ENCODE data around the gene GALNTL6. TPM values are rescaled to one million over a fixed set of nuclear protein-coding genes. Genes with fewer than 3 reads are reported as not detected.

GALNTL6 gene
- total and polyA plus RNA-seq, 2 experiments from 2014 or later = 0.38 to 0.40 TPM

DNA sequence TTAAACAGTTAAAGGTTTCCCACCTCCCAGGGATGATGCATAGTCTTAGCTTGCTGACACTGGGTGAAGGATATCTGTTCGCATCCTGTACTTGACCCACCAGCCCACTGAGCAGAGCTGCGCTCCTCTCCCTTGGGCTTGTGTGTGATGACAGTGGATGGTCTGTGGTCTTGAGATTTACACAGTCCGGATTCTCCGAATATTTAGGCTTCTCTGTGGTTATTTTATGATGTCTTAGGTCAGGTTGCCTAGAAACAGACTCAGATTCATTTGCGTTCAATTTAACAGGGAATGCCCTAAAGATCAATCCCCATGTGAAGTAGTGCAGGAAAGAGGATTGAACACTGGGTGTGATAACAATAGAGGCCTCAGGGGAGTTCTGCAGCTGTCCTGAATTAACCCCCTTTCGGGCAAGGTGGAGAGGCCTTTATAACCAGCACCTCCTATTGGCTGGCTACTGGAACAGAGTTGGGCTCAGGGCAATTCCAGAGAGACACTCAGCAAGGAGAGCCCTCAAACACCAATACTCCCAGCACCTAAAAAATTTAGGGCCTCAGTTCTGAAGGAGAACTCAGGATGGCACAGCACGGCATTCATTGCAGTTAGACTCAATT is 702.2 kb downstream of the GALNTL6 start:
- H3K27ac ChIP-seq (ENCODE audit: low read depth) = no peak overlapping the region
- no peaks in the 10 kb centered on the region for H4K20me1 ChIP-seq (replicated peaks; ENCODE audit: insufficient read depth)
- no peak overlapping the region for H3K4me3 ChIP-seq
- no peaks in the 10 kb centered on the region for H3K27me3 ChIP-seq (ENCODE audit: insufficient read depth)
- H3K79me2 ChIP-seq (replicated peaks; ENCODE audit: insufficient read depth) = no peaks in the 10 kb centered on the region
- no peaks in the 10 kb centered on the region for H3K4me1 ChIP-seq (ENCODE audit: insufficient read depth)
- Mint-ChIP-seq H3K27ac (no peak overlapping the region), H3K4me3 (no peak overlapping the region), H3K9me3 (peaks cover 7% of the 10 kb centered on the region), H3K36me3 (ENCODE audit: low read depth) (no peaks in the 10 kb centered on the region; the same call in 2 of the 3 replicates), H3K4me1 (no peaks in the 10 kb centered on the region), H3K27me3 (ENCODE audit: insufficient read depth, low read depth, poor library complexity) (peaks cover 3% of the 10 kb centered on the region)
- H3F3A ChIP-seq (replicated peaks; ENCODE audit: low read depth) = no peaks in the 10 kb centered on the region
- no peak overlapping the region for H2AFZ ChIP-seq
- TF ChIP-seq CREB1 (CRISPR knock-in tag; IDR thresholded peaks at IDR 0.05; ENCODE audit: low read depth) = no peak
- TF ChIP-seq, protein P1, sequence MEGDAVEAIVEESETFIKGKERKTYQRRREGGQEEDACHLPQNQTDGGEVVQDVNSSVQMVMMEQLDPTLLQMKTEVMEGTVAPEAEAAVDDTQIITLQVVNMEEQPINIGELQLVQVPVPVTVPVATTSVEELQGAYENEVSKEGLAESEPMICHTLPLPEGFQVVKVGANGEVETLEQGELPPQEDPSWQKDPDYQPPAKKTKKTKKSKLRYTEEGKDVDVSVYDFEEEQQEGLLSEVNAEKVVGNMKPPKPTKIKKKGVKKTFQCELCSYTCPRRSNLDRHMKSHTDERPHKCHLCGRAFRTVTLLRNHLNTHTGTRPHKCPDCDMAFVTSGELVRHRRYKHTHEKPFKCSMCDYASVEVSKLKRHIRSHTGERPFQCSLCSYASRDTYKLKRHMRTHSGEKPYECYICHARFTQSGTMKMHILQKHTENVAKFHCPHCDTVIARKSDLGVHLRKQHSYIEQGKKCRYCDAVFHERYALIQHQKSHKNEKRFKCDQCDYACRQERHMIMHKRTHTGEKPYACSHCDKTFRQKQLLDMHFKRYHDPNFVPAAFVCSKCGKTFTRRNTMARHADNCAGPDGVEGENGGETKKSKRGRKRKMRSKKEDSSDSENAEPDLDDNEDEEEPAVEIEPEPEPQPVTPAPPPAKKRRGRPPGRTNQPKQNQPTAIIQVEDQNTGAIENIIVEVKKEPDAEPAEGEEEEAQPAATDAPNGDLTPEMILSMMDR (conservative IDR thresholded peaks at IDR 0.05; ENCODE audit: low read depth in 2 of 2) = peak; percentile 33 to 62
- H3K9me2 ChIP-seq (ENCODE audit: insufficient read depth) = no peaks in the 10 kb centered on the region
- H3K36me3 ChIP-seq (ENCODE audit: insufficient read depth) = no peaks in the 10 kb centered on the region; the same call in 1 of the 2 replicates
- H3K4me2 ChIP-seq = no peak overlapping the region
- peak; percentile 94 for ATAC-seq
- DNase-seq (ENCODE audit: low spot score) = peak; percentile 44

DNA sequence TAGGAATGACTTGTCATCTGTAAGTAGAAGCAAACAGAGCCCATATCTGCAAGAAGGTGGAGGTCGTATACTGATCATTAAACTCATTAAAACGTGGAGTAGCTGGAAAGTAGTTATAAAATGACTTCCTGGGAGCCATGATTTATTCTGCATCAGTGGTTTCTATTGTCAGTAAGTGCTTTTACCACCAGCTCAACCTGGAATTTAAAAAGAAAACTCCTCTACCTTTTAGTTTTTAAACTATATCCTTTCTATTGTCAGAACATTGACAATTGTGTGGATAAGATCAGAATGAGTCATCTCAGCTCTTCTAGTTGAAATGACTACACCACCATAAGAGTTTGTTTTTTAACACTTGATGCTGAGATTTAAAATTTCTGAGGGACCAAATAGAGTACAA is 704.2 kb downstream of the GALNTL6 start:
- H3K36me3 Mint-ChIP-seq (ENCODE audit: low read depth) = no peaks in the 10 kb centered on the region; the same call in 2 of the 3 replicates
- no peaks in the 10 kb centered on the region for H3F3A ChIP-seq (replicated peaks; ENCODE audit: low read depth)
- H4K20me1 ChIP-seq (replicated peaks; ENCODE audit: insufficient read depth) = no peaks in the 10 kb centered on the region
- no peak for ATAC-seq
- H2AFZ ChIP-seq = no peak overlapping the region
- no peak overlapping the region for H3K4me3 ChIP-seq
- H3K4me1 Mint-ChIP-seq = no peaks in the 10 kb centered on the region
- H3K4me2 ChIP-seq = no peak overlapping the region
- H3K4me1 ChIP-seq (ENCODE audit: insufficient read depth) = no peaks in the 10 kb centered on the region
- H3K27ac ChIP-seq (ENCODE audit: low read depth) = no peak overlapping the region
- H3K27me3 ChIP-seq (ENCODE audit: insufficient read depth) = no peaks in the 10 kb centered on the region
- H3K79me2 ChIP-seq (replicated peaks; ENCODE audit: insufficient read depth) = no peaks in the 10 kb centered on the region
- H3K4me3 Mint-ChIP-seq = no peak overlapping the region
- no peak for DNase-seq (ENCODE audit: low spot score)
- H3K36me3 ChIP-seq (ENCODE audit: insufficient read depth) = no peaks in the 10 kb centered on the region; the same call in 1 of the 2 replicates
- no peaks in the 10 kb centered on the region for H3K9me2 ChIP-seq (ENCODE audit: insufficient read depth)
- no peak overlapping the region for H3K27ac Mint-ChIP-seq
- H3K9me3 Mint-ChIP-seq = peaks cover 7% of the 10 kb centered on the region
- H3K27me3 Mint-ChIP-seq (ENCODE audit: insufficient read depth, low read depth, poor library complexity) = peaks cover 3% of the 10 kb centered on the region
- TF ChIP-seq, protein P2, sequence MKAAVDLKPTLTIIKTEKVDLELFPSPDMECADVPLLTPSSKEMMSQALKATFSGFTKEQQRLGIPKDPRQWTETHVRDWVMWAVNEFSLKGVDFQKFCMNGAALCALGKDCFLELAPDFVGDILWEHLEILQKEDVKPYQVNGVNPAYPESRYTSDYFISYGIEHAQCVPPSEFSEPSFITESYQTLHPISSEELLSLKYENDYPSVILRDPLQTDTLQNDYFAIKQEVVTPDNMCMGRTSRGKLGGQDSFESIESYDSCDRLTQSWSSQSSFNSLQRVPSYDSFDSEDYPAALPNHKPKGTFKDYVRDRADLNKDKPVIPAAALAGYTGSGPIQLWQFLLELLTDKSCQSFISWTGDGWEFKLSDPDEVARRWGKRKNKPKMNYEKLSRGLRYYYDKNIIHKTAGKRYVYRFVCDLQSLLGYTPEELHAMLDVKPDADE (IDR thresholded peaks at IDR 0.05) = no peak
- TF ChIP-seq, protein P1 (conservative IDR thresholded peaks at IDR 0.05; ENCODE audit: low read depth in 2 of 2) = no peak
- no peak for TF ChIP-seq JUNB (IDR thresholded peaks at IDR 0.05; ENCODE audit: unreplicated experiment)
- TF ChIP-seq, protein P3, sequence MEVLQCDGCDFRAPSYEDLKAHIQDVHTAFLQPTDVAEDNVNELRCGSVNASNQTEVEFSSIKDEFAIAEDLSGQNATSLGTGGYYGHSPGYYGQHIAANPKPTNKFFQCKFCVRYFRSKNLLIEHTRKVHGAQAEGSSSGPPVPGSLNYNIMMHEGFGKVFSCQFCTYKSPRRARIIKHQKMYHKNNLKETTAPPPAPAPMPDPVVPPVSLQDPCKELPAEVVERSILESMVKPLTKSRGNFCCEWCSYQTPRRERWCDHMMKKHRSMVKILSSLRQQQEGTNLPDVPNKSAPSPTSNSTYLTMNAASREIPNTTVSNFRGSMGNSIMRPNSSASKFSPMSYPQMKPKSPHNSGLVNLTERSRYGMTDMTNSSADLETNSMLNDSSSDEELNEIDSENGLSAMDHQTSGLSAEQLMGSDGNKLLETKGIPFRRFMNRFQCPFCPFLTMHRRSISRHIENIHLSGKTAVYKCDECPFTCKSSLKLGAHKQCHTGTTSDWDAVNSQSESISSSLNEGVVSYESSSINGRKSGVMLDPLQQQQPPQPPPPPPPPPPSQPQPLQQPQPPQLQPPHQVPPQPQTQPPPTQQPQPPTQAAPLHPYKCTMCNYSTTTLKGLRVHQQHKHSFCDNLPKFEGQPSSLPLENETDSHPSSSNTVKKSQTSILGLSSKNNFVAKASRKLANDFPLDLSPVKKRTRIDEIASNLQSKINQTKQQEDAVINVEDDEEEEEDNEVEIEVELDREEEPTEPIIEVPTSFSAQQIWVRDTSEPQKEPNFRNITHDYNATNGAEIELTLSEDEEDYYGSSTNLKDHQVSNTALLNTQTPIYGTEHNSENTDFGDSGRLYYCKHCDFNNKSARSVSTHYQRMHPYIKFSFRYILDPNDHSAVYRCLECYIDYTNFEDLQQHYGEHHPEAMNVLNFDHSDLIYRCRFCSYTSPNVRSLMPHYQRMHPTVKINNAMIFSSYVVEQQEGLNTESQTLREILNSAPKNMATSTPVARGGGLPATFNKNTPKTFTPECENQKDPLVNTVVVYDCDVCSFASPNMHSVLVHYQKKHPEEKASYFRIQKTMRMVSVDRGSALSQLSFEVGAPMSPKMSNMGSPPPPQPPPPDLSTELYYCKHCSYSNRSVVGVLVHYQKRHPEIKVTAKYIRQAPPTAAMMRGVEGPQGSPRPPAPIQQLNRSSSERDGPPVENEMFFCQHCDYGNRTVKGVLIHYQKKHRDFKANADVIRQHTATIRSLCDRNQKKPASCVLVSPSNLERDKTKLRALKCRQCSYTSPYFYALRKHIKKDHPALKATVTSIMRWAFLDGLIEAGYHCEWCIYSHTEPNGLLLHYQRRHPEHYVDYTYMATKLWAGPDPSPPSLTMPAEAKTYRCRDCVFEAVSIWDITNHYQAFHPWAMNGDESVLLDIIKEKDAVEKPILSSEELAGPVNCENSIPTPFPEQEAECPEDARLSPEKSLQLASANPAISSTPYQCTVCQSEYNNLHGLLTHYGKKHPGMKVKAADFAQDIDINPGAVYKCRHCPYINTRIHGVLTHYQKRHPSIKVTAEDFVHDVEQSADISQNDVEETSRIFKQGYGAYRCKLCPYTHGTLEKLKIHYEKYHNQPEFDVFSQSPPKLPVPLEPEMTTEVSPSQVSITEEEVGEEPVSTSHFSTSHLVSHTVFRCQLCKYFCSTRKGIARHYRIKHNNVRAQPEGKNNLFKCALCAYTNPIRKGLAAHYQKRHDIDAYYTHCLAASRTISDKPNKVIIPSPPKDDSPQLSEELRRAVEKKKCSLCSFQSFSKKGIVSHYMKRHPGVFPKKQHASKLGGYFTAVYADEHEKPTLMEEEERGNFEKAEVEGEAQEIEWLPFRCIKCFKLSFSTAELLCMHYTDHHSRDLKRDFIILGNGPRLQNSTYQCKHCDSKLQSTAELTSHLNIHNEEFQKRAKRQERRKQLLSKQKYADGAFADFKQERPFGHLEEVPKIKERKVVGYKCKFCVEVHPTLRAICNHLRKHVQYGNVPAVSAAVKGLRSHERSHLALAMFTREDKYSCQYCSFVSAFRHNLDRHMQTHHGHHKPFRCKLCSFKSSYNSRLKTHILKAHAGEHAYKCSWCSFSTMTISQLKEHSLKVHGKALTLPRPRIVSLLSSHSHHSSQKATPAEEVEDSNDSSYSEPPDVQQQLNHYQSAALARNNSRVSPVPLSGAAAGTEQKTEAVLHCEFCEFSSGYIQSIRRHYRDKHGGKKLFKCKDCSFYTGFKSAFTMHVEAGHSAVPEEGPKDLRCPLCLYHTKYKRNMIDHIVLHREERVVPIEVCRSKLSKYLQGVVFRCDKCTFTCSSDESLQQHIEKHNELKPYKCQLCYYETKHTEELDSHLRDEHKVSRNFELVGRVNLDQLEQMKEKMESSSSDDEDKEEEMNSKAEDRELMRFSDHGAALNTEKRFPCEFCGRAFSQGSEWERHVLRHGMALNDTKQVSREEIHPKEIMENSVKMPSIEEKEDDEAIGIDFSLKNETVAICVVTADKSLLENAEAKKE (CRISPR knock-in tag; IDR thresholded peaks at IDR 0.05) = no peak
- no peak for TF ChIP-seq NANOG (IDR thresholded peaks at IDR 0.05; ENCODE audit: borderline replicate concordance)
- no peak for TF ChIP-seq CREB1 (CRISPR knock-in tag; IDR thresholded peaks at IDR 0.05; ENCODE audit: low read depth)
- TF ChIP-seq ZNF114 (CRISPR knock-in tag; IDR thresholded peaks at IDR 0.05) = no peak
- no peak for TF ChIP-seq EZH2phosphoT487 (IDR thresholded peaks at IDR 0.05; ENCODE audit: unreplicated experiment)
